ENCODE measurements around the gene ZNF592. TPM values are rescaled to one million over a fixed set of nuclear protein-coding genes. Genes with fewer than 3 reads are reported as not detected.

Gene ZNF592
- total and polyA plus RNA-seq, 9 of the 15 experiments (the other 6 are each of a cell fraction or from before 2014, with no cell fraction given) = 0.88 to 23.8 (median 7.4) TPM

DNA sequence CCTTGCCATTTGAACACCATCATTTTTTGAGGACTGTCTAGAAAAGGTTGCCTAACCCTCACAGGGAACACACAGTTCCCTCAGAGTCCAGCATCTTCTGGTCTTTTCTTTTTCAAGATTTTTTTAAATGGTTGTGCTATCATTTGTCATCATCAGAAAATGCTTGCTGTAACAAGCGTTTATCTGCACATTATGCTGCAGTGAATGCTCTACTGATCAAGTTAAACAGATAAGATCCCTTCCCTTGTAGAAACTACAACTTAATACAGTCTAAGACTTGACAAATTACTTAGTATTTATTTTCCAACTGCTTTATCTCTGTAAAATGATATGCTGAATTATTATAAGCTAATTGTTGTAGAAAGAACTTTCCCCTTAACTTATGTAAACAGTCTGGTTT lies 56.8 kb downstream of the ZNF592 start:
- no TSS peak for BruUV-seq (replicated peaks)
- ATAC-seq (no peak), DNase-seq (ENCODE audit: extremely low read depth in 1 of 4, low spot score in 3 of 4) (no peak), FAIRE-seq (no peak)
- in situ Hi-C loops (cut with MboI) (no loop called here), intact Hi-C loops (cut with micrococcal nuclease) (no loop called here)
- Histone ChIP-seq H3K9me1 (ENCODE audit: control insufficient read depth, insufficient read depth, low read length) (no peaks in the 10 kb centered on the region), H3K27me3 (ENCODE audit: control insufficient read depth in 2 of 2, insufficient read depth in 2 of 2, low read length in 2 of 2) (no peaks in the 10 kb centered on the region), H3K9me3 (replicated peaks; ENCODE audit: control insufficient read depth, insufficient read depth, low read depth, low read length) (no peaks in the 10 kb centered on the region), H3K9ac (ENCODE audit: insufficient read depth in 1 of 2, low read depth in 2 of 2, low read length in 2 of 2) (no peak overlapping the region), H3K79me2 (ENCODE audit: control insufficient read depth, insufficient read depth, low read length) (no peaks in the 10 kb centered on the region), H3K36me3 (ENCODE audit: control insufficient read depth, insufficient read depth, low read length) (peaks cover 43% of the 10 kb centered on the region; the same call in 2 of the 3 replicates), H3K4me2 (ENCODE audit: insufficient read depth, low read length) (no peak overlapping the region), H3K4me3 (no peak overlapping the region), H4K20me1 (replicated peaks; ENCODE audit: control insufficient read depth, insufficient read depth, low read length) (peaks cover 3% of the 10 kb centered on the region; the same call in 1 of the 2 replicates), H3K4me1 (replicated peaks in 1 of 2; ENCODE audit: control insufficient read depth in 2 of 2, insufficient read depth in 2 of 2, low read length in 2 of 2) (no peaks in the 10 kb centered on the region; a peak in 1 of 5 replicates), H2AFZ (ENCODE audit: low read depth, low read length) (no peak overlapping the region), H3K27ac (ENCODE audit: extremely low read depth, low read depth, low read length) (no peak overlapping the region)
- POLR2A ChIA-PET = interaction anchor here (1.3 kb wide), 1 partner anchor 20 kb away, joined by 3 read pairs; no protein-coding TSS in a partner anchor
- 61% methylated on average over 1 of the region's 1 CpG for WGBS (ENCODE audit: insufficient coverage, low coverage, missing lambda C conversion rate)
- CTCF ChIA-PET (ENCODE audit: low intra/inter-chr PET ratio) = no interaction called here
- no peak for TF ChIP-seq ZFP1 (CRISPR knock-in tag; IDR thresholded peaks at IDR 0.05)
- no peak for TF ChIP-seq HCFC1 (IDR thresholded peaks at IDR 0.05; ENCODE audit: low read depth, low read length)
- no peak for TF ChIP-seq TRIM24 (IDR thresholded peaks at IDR 0.05)
- no peak for TF ChIP-seq SMARCA5 (IDR thresholded peaks at IDR 0.05)
- no peak for TF ChIP-seq PURB (CRISPR knock-in tag; IDR thresholded peaks at IDR 0.05; ENCODE audit: low read depth)
- TF ChIP-seq BRF1 (IDR thresholded peaks at IDR 0.05; ENCODE audit: borderline replicate concordance, extremely low read depth, insufficient read length) = no peak
- TF ChIP-seq NR3C1 (CRISPR knock-in tag; IDR thresholded peaks at IDR 0.05) = no peak
- no peak for TF ChIP-seq ZNF174 (CRISPR knock-in tag; IDR thresholded peaks at IDR 0.05)
- no peak for TF ChIP-seq JUNB (CRISPR knock-in tag; conservative IDR thresholded peaks at IDR 0.05)
- TF ChIP-seq, protein P1, sequence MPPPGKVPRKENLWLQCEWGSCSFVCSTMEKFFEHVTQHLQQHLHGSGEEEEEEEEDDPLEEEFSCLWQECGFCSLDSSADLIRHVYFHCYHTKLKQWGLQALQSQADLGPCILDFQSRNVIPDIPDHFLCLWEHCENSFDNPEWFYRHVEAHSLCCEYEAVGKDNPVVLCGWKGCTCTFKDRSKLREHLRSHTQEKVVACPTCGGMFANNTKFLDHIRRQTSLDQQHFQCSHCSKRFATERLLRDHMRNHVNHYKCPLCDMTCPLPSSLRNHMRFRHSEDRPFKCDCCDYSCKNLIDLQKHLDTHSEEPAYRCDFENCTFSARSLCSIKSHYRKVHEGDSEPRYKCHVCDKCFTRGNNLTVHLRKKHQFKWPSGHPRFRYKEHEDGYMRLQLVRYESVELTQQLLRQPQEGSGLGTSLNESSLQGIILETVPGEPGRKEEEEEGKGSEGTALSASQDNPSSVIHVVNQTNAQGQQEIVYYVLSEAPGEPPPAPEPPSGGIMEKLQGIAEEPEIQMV (tag; conservative IDR thresholded peaks at IDR 0.05; ENCODE audit: low read depth) = no peak
- TF ChIP-seq HDAC3 (IDR thresholded peaks at IDR 0.05; ENCODE audit: borderline replicate concordance, partially characterized antibody) = no peak
- no peak for TF ChIP-seq HDAC6 (IDR thresholded peaks at IDR 0.05; ENCODE audit: low read depth, low read length)
- no peak for TF ChIP-seq ZBTB7A (IDR thresholded peaks at IDR 0.05; ENCODE audit: borderline replicate concordance, control insufficient read depth, low read depth, low read length)
- no peak for TF ChIP-seq POLR2G (IDR thresholded peaks at IDR 0.05; ENCODE audit: low read depth, low read length)
- no peak for TF ChIP-seq ZNF75A (CRISPR knock-in tag; IDR thresholded peaks at IDR 0.05)
- no peak for TF ChIP-seq ZNF175 (CRISPR knock-in tag; IDR thresholded peaks at IDR 0.05; ENCODE audit: low read depth)
- no peak for TF ChIP-seq ATF7 (IDR thresholded peaks at IDR 0.05)
- no peak for TF ChIP-seq SNRNP70 (optimal IDR thresholded peaks at IDR 0.05; ENCODE audit: low read depth, low read length)
- TF ChIP-seq ZKSCAN3 (CRISPR knock-in tag; IDR thresholded peaks at IDR 0.05) = no peak
- TF ChIP-seq JUND (IDR thresholded peaks at IDR 0.05; ENCODE audit: borderline replicate concordance, low read depth, low read length) = no peak
- TF ChIP-seq JUND (tag; IDR thresholded peaks at IDR 0.05; ENCODE audit: borderline replicate concordance, low read depth, low read length) = no peak

Data from K562 (cell line).